SK-N-SH treated with all-trans-retinoic acid at 6 μM for 48 hours (cell line): ENCODE measurements around the gene TXNRD2.

Experiments
- ESRRG ChIP-seq: fragments of 250-450 bp; sonication (Bioruptor Pico); IDR thresholded peaks from 2 replicates; pipeline ENCODE4 v1.6.1; 2021; ENCODE audit warnings: mild to moderate bottlenecking
- GLIS3 ChIP-seq: fragments of 250-450 bp; sonication (Bioruptor Pico); IDR thresholded peaks from 2 replicates; pipeline ENCODE4 v1.5.0; 2020; ENCODE audit warnings: mild to moderate bottlenecking, moderate library complexity
- OSR1 ChIP-seq: fragments of 250-450 bp; sonication (Bioruptor Pico); IDR thresholded peaks from 2 replicates; pipeline ENCODE4 v1.8.0; 2022; ENCODE audit warnings: moderate library complexity, mild to moderate bottlenecking, inconsistent platforms
- TCF4 ChIP-seq: fragments of 250-450 bp; sonication (Bioruptor Pico); IDR thresholded peaks from 2 replicates; pipeline ENCODE4 v1.8.0; 2021; ENCODE audit warnings: mild to moderate bottlenecking, moderate library complexity, borderline replicate concordance
- ZFP30 ChIP-seq: fragments of 450-650 bp; formaldehyde crosslinking; IDR thresholded peaks from 2 replicates; pipeline ENCODE4 v1.5.0; 2022; ENCODE audit warnings: mild to moderate bottlenecking, moderate library complexity
- ZNF70 ChIP-seq: fragments of 450-650 bp; formaldehyde crosslinking; IDR thresholded peaks from 2 replicates; pipeline ENCODE4 v1.5.0; 2020; ENCODE audit warnings: mild to moderate bottlenecking, moderate library complexity

DNA sequence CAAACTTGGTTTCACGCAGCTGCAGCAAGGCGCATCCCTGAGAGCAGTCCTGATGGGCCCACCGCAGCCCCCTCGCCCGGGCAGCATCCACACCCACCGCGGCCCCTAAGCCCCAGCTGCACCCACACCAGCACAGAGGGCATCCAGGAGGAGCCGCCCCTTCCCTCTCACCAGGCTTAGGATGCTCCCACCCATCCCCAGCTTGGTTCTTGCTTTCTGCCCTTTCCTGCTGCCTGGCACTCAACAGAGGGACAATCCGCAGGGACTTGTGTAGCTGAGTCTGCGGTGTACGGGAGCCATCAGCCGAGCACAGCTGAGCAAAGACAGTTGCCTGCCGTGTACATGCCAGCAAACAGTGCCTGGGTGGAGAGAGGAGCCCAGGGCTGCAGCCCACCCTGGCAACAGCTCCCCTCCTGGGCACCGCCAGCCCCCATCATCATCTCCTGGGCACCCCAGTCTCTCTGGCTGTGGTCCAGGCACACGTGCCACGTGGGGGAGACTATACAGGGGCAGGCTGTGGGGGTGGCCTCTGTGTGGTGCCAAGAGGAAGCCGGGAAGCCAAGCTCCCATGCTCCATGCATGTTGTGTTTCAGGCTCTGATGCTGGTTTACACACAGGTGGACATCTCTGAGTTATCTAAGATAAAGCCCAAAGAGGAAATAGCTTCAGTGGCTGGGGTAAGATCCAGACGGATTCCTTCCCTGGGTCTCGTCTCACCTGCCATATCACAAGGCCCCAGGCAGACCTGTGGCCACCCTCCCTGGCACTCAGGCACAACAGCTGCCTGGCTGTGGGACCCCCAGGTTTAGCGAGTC, 50.9 kb downstream of the TXNRD2 start:
- TF ChIP-seq ESRRG (CRISPR knock-in tag) (no peak), GLIS3 (CRISPR knock-in tag) (no peak), ZNF70 (no peak), OSR1 (no peak), ZFP30 (CRISPR knock-in tag) (no peak), TCF4 (CRISPR knock-in tag) (no peak)
